ENCODE data around the gene PDS5A. TPM values are rescaled to one million over a fixed set of nuclear protein-coding genes. Genes with fewer than 3 reads are reported as not detected.
A peak's percentile ranks its signal among the peaks of the same experiment; 100 is the strongest.
"Not testable (repeated sequence)": the region's sequence is repeated elsewhere in the genome, so short reads cannot be mapped to it uniquely, and the experiment has no call there.

The PDS5A gene
- total RNA-seq, 1 donor from 2014 or later: 66.0 TPM

- no peak overlapping the region for H3K27ac Mint-ChIP-seq (ENCODE audit: unreplicated experiment)
- no peak overlapping the region for H3K4me3 Mint-ChIP-seq (ENCODE audit: unreplicated experiment)
- no peak for TF ChIP-seq CTCF (IDR thresholded peaks at IDR 0.05; ENCODE audit: partially characterized antibody, unreplicated experiment)
- no peaks in the 10 kb centered on the region for H3K36me3 Mint-ChIP-seq (ENCODE audit: unreplicated experiment)
- no peaks in the 10 kb centered on the region for H3K9me3 Mint-ChIP-seq (ENCODE audit: unreplicated experiment)
- peaks cover 3% of the 10 kb centered on the region for H3K27me3 Mint-ChIP-seq (ENCODE audit: unreplicated experiment)
- H3K4me1 Mint-ChIP-seq (ENCODE audit: low read depth, unreplicated experiment): no peaks in the 10 kb centered on the region
- no peak for DNase-seq
These were observed 64.2 kb downstream of the PDS5A start for GRCh38 chr4:39913471-39913870.

- no peaks in the 10 kb centered on the region for H3K36me3 Mint-ChIP-seq (ENCODE audit: unreplicated experiment)
- H3K27me3 Mint-ChIP-seq (ENCODE audit: unreplicated experiment): peaks cover 3% of the 10 kb centered on the region
These were observed 67.6 kb downstream of the PDS5A start for GRCh38 chr4:39910064-39910463.

GRCh38 chr4:39908284-39908683 lies 69.4 kb downstream of the PDS5A start:
- Mint-ChIP-seq H3K4me3 (ENCODE audit: unreplicated experiment) (no peak overlapping the region), H3K9me3 (ENCODE audit: unreplicated experiment) (no peaks in the 10 kb centered on the region), H3K27me3 (ENCODE audit: unreplicated experiment) (peaks cover 3% of the 10 kb centered on the region), H3K27ac (ENCODE audit: unreplicated experiment) (peak overlapping the region; percentile 53), H3K36me3 (ENCODE audit: unreplicated experiment) (no peaks in the 10 kb centered on the region), H3K4me1 (ENCODE audit: low read depth, unreplicated experiment) (no peaks in the 10 kb centered on the region)
- no peak for DNase-seq
- no peak for TF ChIP-seq CTCF (IDR thresholded peaks at IDR 0.05; ENCODE audit: partially characterized antibody, unreplicated experiment)

More at GRCh38 chr4:39910064-39910463, 67.6 kb downstream of the PDS5A start:
- no peak overlapping the region for H3K27ac Mint-ChIP-seq (ENCODE audit: unreplicated experiment)
- no peak for DNase-seq
- H3K4me3 Mint-ChIP-seq (ENCODE audit: unreplicated experiment): no peak overlapping the region
- no peaks in the 10 kb centered on the region for H3K9me3 Mint-ChIP-seq (ENCODE audit: unreplicated experiment)
- H3K4me1 Mint-ChIP-seq (ENCODE audit: low read depth, unreplicated experiment): no peaks in the 10 kb centered on the region
- TF ChIP-seq CTCF (IDR thresholded peaks at IDR 0.05; ENCODE audit: partially characterized antibody, unreplicated experiment): no peak

- DNase-seq: no peak
- no peak for TF ChIP-seq CTCF (IDR thresholded peaks at IDR 0.05; ENCODE audit: partially characterized antibody, unreplicated experiment)
- H3K27ac Mint-ChIP-seq (ENCODE audit: unreplicated experiment): no peak overlapping the region
- H3K27me3 Mint-ChIP-seq (ENCODE audit: unreplicated experiment): peaks cover under 1% of the 10 kb centered on the region
- H3K36me3 Mint-ChIP-seq (ENCODE audit: unreplicated experiment): no peaks in the 10 kb centered on the region
- no peaks in the 10 kb centered on the region for H3K4me1 Mint-ChIP-seq (ENCODE audit: low read depth, unreplicated experiment)
- no peak overlapping the region for H3K4me3 Mint-ChIP-seq (ENCODE audit: unreplicated experiment)
- H3K9me3 Mint-ChIP-seq (ENCODE audit: unreplicated experiment): no peaks in the 10 kb centered on the region
These were observed 72.1 kb downstream of the PDS5A start for GRCh38 chr4:39905656-39906055.

GRCh38 chr4:39905019-39905418 lies 72.7 kb downstream of the PDS5A start:
- not testable (repeated sequence) for H3K9me3 Mint-ChIP-seq (ENCODE audit: unreplicated experiment); H3K4me1 Mint-ChIP-seq (ENCODE audit: low read depth, unreplicated experiment); H3K36me3 Mint-ChIP-seq (ENCODE audit: unreplicated experiment); H3K27ac Mint-ChIP-seq (ENCODE audit: unreplicated experiment); H3K27me3 Mint-ChIP-seq (ENCODE audit: unreplicated experiment); H3K4me3 Mint-ChIP-seq (ENCODE audit: unreplicated experiment); DNase-seq

- Mint-ChIP-seq H3K4me3 (ENCODE audit: unreplicated experiment) (no peak overlapping the region), H3K36me3 (ENCODE audit: unreplicated experiment) (no peaks in the 10 kb centered on the region), H3K27ac (ENCODE audit: unreplicated experiment) (no peak overlapping the region), H3K27me3 (ENCODE audit: unreplicated experiment) (no peaks in the 10 kb centered on the region), H3K9me3 (ENCODE audit: unreplicated experiment) (no peaks in the 10 kb centered on the region), H3K4me1 (ENCODE audit: low read depth, unreplicated experiment) (no peaks in the 10 kb centered on the region)
- no peak for DNase-seq
- TF ChIP-seq CTCF (IDR thresholded peaks at IDR 0.05; ENCODE audit: partially characterized antibody, unreplicated experiment): no peak
These were observed 76.7 kb downstream of the PDS5A start for GRCh38 chr4:39900966-39901365.
